Measurements from ENCODE around the gene POLR2M. TPM values are rescaled to one million over a fixed set of nuclear protein-coding genes. Genes with fewer than 3 reads are reported as not detected.

POLR2M gene
- polyA plus RNA-seq, 3 donors: 14.4 to 29.4 (median 26.3) TPM

- TF ChIP-seq CTCF (IDR thresholded peaks at IDR 0.05): no peak
- H3K9ac ChIP-seq (ENCODE audit: insufficient read depth, low read length, poor library complexity, severe bottlenecking): no peak overlapping the region
- no peak overlapping the region for H3K4me3 ChIP-seq (replicated peaks in 1 of 3; ENCODE audit: low read depth in 2 of 3, low read length in 3 of 3)
- DNase-seq: no peak
- Mint-ChIP-seq H3K27me3 (ENCODE audit: low read depth in 3 of 3) (peaks cover 2 to 9% (median 4%) of the 10 kb centered on the region in 3 donors), H3K27ac (no peak overlapping the region), H3K9me3 (peaks cover 0 to 1% (median 0%) of the 10 kb centered on the region in 7 donors), H3K4me1 (no peaks in the 10 kb centered on the region), H3K4me3 (no peak overlapping the region), H3K36me3 (no peaks in the 10 kb centered on the region)
- H3K36me3 ChIP-seq (replicated peaks in 1 of 2; ENCODE audit: control insufficient read depth in 1 of 2, insufficient read depth in 2 of 2, low read length in 2 of 2): no peaks in the 10 kb centered on the region
- H4K20me1 ChIP-seq (ENCODE audit: insufficient read depth, low read length): no peaks in the 10 kb centered on the region
- H3K27me3 ChIP-seq (ENCODE audit: control insufficient read depth in 2 of 2, insufficient read depth in 2 of 2, low read length in 2 of 2): no peaks in the 10 kb centered on the region
- no peaks in the 10 kb centered on the region for H3K4me1 ChIP-seq (ENCODE audit: control insufficient read depth in 1 of 2, insufficient read depth in 2 of 2, low read length in 2 of 2)
- intact Hi-C loops (cut with micrococcal nuclease): no loop called here
- H3K27ac ChIP-seq (ENCODE audit: low read depth in 1 of 2, low read length in 2 of 2): no peak overlapping the region
- no peaks in the 10 kb centered on the region for H3K79me2 ChIP-seq (ENCODE audit: insufficient read depth, low read length)
- H2AFZ ChIP-seq (ENCODE audit: insufficient read depth, low read depth, low read length, poor library complexity, severe bottlenecking): no peak overlapping the region
- WGBS (ENCODE audit: insufficient coverage): no CpG with 5 or more reads among the region's 4 CpGs
- no peaks in the 10 kb centered on the region for H3K9me3 ChIP-seq (replicated peaks in 1 of 2; ENCODE audit: control insufficient read depth in 1 of 2, insufficient read depth in 1 of 2, low read length in 2 of 2)
- no peak overlapping the region for H3K4me2 ChIP-seq (replicated peaks; ENCODE audit: extremely low read depth, low read length, poor library complexity, severe bottlenecking)
Observed at GRCh38 chr15:57665939-57666338, 40.6 kb upstream of the POLR2M start.

DNA sequence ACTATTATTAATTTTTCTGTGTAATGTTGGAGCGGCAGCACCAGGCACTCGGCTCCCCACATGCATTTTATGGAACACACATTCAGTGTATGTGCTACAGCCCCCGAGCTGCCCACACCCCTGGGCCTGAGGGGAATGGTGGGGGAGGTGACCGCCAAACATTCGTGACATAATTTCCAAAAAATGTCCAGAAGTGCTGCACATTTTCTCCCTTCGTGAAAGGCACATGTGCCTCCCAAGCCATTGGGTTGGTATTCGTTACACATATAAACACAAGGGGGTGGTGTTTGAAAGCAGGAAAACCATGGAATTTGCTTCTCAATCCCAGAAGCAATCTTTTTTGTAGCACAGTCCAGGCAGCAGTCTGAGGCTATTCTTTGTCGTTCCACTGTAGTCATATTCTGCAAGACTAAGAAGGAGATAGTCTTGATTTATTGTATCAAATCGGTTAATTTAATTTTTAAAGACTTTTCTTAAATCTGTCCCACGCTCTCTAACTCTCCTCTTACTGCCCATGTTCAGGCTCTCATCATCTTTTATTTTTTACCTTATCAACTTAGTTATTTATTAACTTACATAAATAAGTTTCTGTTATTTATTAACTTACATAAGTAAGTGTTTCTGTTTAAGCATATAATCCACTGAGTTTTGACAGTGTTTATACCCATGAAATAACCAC, 39.2 kb upstream of the POLR2M start:
- Mint-ChIP-seq H3K4me3 (no peak overlapping the region), H3K9me3 (peaks cover 0 to 1% (median 0%) of the 10 kb centered on the region in 7 donors), H3K36me3 (no peaks in the 10 kb centered on the region), H3K4me1 (no peaks in the 10 kb centered on the region), H3K27me3 (ENCODE audit: low read depth in 3 of 3) (peaks cover 2 to 8% (median 5%) of the 10 kb centered on the region in 3 donors), H3K27ac (no peak overlapping the region)
- no peak for DNase-seq
- Histone ChIP-seq H3K36me3 (replicated peaks in 1 of 2; ENCODE audit: control insufficient read depth in 1 of 2, insufficient read depth in 2 of 2, low read length in 2 of 2) (no peaks in the 10 kb centered on the region), H3K9me3 (replicated peaks in 1 of 2; ENCODE audit: control insufficient read depth in 1 of 2, insufficient read depth in 1 of 2, low read length in 2 of 2) (no peaks in the 10 kb centered on the region), H3K9ac (ENCODE audit: insufficient read depth, low read length, poor library complexity, severe bottlenecking) (no peak overlapping the region), H2AFZ (ENCODE audit: insufficient read depth, low read depth, low read length, poor library complexity, severe bottlenecking) (no peak overlapping the region), H3K79me2 (ENCODE audit: insufficient read depth, low read length) (no peaks in the 10 kb centered on the region), H3K27me3 (ENCODE audit: control insufficient read depth in 2 of 2, insufficient read depth in 2 of 2, low read length in 2 of 2) (no peaks in the 10 kb centered on the region), H4K20me1 (ENCODE audit: insufficient read depth, low read length) (no peaks in the 10 kb centered on the region), H3K4me1 (ENCODE audit: control insufficient read depth in 1 of 2, insufficient read depth in 2 of 2, low read length in 2 of 2) (no peaks in the 10 kb centered on the region), H3K4me2 (replicated peaks; ENCODE audit: extremely low read depth, low read length, poor library complexity, severe bottlenecking) (no peak overlapping the region), H3K4me3 (replicated peaks in 1 of 3; ENCODE audit: low read depth in 2 of 3, low read length in 3 of 3) (no peak overlapping the region), H3K27ac (ENCODE audit: low read depth in 1 of 2, low read length in 2 of 2) (no peak overlapping the region)
- TF ChIP-seq CTCF (IDR thresholded peaks at IDR 0.05): no peak
- intact Hi-C loops (cut with micrococcal nuclease): no loop called here
- WGBS (ENCODE audit: insufficient coverage): 96% methylated on average over 5 of the region's 10 CpGs

All from CD14-positive monocyte (primary cell).